Peyer's patch (tissue), 4 donors: ENCODE data around the gene MGAT5. TPM values are rescaled to one million over a fixed set of nuclear protein-coding genes. Genes with fewer than 3 reads are reported as not detected.

ENCODE experiments used
- DNase-seq, 3 donors: peaks; one replicate each; pipeline ENCODE4 v3.0.0-alpha.2; 2017 to 2019
- H3K27ac ChIP-seq, 4 donors: fragments of 200-600 bp; sonication (generic); one replicate each; pipeline ENCODE4 v1.5.1; 2016 to 2019
- H3K27me3 ChIP-seq, 2 donors: fragments of 200-600 bp; sonication (generic); one replicate each; pipeline ENCODE4 v1.5.1; 2019
- H3K36me3 ChIP-seq, 3 donors: fragments of 200-600 bp; sonication (generic); one replicate each; pipeline ENCODE4 v1.5.1; 2016 to 2019
- H3K4me1 ChIP-seq, 4 donors: fragments of 200-600 bp; sonication (generic); one replicate each; pipeline ENCODE4 v1.5.1; 2016 to 2019
- H3K4me3 ChIP-seq, 4 donors: fragments of 200-600 bp; sonication (generic); 1 replicate in 3 of 4; 2 replicates in 1 of 4; pipeline ENCODE4 v1.5.1; 2016 to 2019; ENCODE audit warnings: mild to moderate bottlenecking in 1 of 4
- H3K9me3 ChIP-seq, 4 donors: fragments of 200-600 bp; sonication (generic); one replicate each; pipeline ENCODE4 v1.5.1; 2016 to 2019; ENCODE audit warnings: mild to moderate bottlenecking in 1 of 4
- CTCF ChIP-seq, 6 experiments: fragments of 450-650 bp in 4 of 6; fragments of 200-600 bp in 2 of 6; sonication (generic) in 1 of 6; IDR thresholded peaks; one replicate each; pipeline ENCODE4 v1.5.1; 2017 to 2019; ENCODE audit warnings: antibody characterized with exemption in 6 of 6, mild to moderate bottlenecking in 3 of 6, moderate library complexity in 1 of 6
- POLR2A ChIP-seq, 2 donors: fragments of 450-650 bp; IDR thresholded peaks; one replicate each; pipeline ENCODE4 v1.5.1; 2017; ENCODE audit warnings: antibody characterized with exemption in 2 of 2, mild to moderate bottlenecking in 2 of 2, moderate library complexity in 2 of 2
- total RNA-seq, 4 donors: library from RNA; depleted of rRNA; stranded (reverse); fragments of >200 nt; gene quantifications; one replicate each; pipeline ENCODE4 v1.1.0, GENCODE V29; 2016

The MGAT5 gene
- total RNA-seq, 4 donors from 2014 or later: 106 to 182 (median 117) TPM

- H3K27me3 ChIP-seq: no peaks in the 10 kb centered on the region
- no peak overlapping the region for H3K27ac ChIP-seq
- no peak overlapping the region for H3K4me3 ChIP-seq
- H3K4me1 ChIP-seq: no peaks in the 10 kb centered on the region
- peaks cover 0 to 66% (median 0%) of the 10 kb centered on the region in 3 donors for H3K36me3 ChIP-seq
- no peaks in the 10 kb centered on the region for H3K9me3 ChIP-seq
- TF ChIP-seq POLR2A (IDR thresholded peaks at IDR 0.05): no peak
- TF ChIP-seq CTCF (IDR thresholded peaks at IDR 0.05): no peak
- DNase-seq: no peak
Measured at GRCh38 chr2:134433979-134434378, 180.1 kb downstream of the MGAT5 start.

GRCh38 chr2:134435505-134435904 lies 181.6 kb downstream of the MGAT5 start:
- Histone ChIP-seq H3K4me1 (no peaks in the 10 kb centered on the region), H3K4me3 (no peak overlapping the region), H3K9me3 (no peaks in the 10 kb centered on the region), H3K27ac (no peak overlapping the region), H3K36me3 (peaks cover 0 to 63% (median 0%) of the 10 kb centered on the region in 3 donors), H3K27me3 (no peaks in the 10 kb centered on the region)
- TF ChIP-seq POLR2A (IDR thresholded peaks at IDR 0.05): no peak
- no peak for TF ChIP-seq CTCF (IDR thresholded peaks at IDR 0.05)
- no peak for DNase-seq

GRCh38 chr2:134435936-134436335 lies 182.1 kb downstream of the MGAT5 start:
- no peak for TF ChIP-seq CTCF (IDR thresholded peaks at IDR 0.05)
- no peak for TF ChIP-seq POLR2A (IDR thresholded peaks at IDR 0.05)
- peaks cover 0 to 60% (median 0%) of the 10 kb centered on the region in 3 donors for H3K36me3 ChIP-seq
- no peaks in the 10 kb centered on the region for H3K27me3 ChIP-seq
- no peak overlapping the region for H3K27ac ChIP-seq
- DNase-seq: no peak
- H3K4me3 ChIP-seq: no peak overlapping the region
- H3K4me1 ChIP-seq: no peaks in the 10 kb centered on the region
- H3K9me3 ChIP-seq: no peaks in the 10 kb centered on the region

- TF ChIP-seq CTCF (IDR thresholded peaks at IDR 0.05) (no peak), POLR2A (IDR thresholded peaks at IDR 0.05) (no peak)
- Histone ChIP-seq H3K36me3 (peaks cover 0 to 58% (median 0%) of the 10 kb centered on the region in 3 donors), H3K4me3 (no peak overlapping the region), H3K27me3 (no peaks in the 10 kb centered on the region), H3K9me3 (no peaks in the 10 kb centered on the region), H3K4me1 (no peaks in the 10 kb centered on the region), H3K27ac (no peak overlapping the region)
- no peak for DNase-seq
Measured at GRCh38 chr2:134436706-134437105, 182.8 kb downstream of the MGAT5 start.

GRCh38 chr2:134438371-134438770 lies 184.5 kb downstream of the MGAT5 start:
- TF ChIP-seq POLR2A (IDR thresholded peaks at IDR 0.05) (no peak), CTCF (IDR thresholded peaks at IDR 0.05) (no peak)
- no peak for DNase-seq
- no peaks in the 10 kb centered on the region for H3K9me3 ChIP-seq
- peaks cover 0 to 65% (median 0%) of the 10 kb centered on the region in 3 donors for H3K36me3 ChIP-seq
- no peaks in the 10 kb centered on the region for H3K4me1 ChIP-seq
- no peak overlapping the region for H3K27ac ChIP-seq
- H3K4me3 ChIP-seq: no peak overlapping the region
- H3K27me3 ChIP-seq: no peaks in the 10 kb centered on the region

GRCh38 chr2:134440336-134440909 lies 186.6 kb downstream of the MGAT5 start:
- no peak for DNase-seq
- no peaks in the 10 kb centered on the region for H3K27me3 ChIP-seq
- no peak overlapping the region for H3K27ac ChIP-seq
- no peak overlapping the region for H3K4me3 ChIP-seq
- H3K9me3 ChIP-seq: no peaks in the 10 kb centered on the region
- peaks cover 0 to 65% (median 0%) of the 10 kb centered on the region in 3 donors for H3K36me3 ChIP-seq
- no peak for TF ChIP-seq CTCF (IDR thresholded peaks at IDR 0.05)
- TF ChIP-seq POLR2A (IDR thresholded peaks at IDR 0.05): no peak
- no peaks in the 10 kb centered on the region for H3K4me1 ChIP-seq
